HG03575 (cell line): ENCODE results near the gene WDR48.
A peak's percentile ranks its signal among the peaks of the same experiment; 100 is the strongest.
"Not testable (repeated sequence)": the region's sequence is repeated elsewhere in the genome, so short reads cannot be mapped to it uniquely, and the experiment has no call there.

Experiments used
- ATAC-seq: cut with Tn5 transposase; IDR thresholded peaks from one replicate; pipeline ENCODE4 v1.9.1; 2021; ENCODE audit not compliant: unreplicated experiment, insufficient number of reproducible peaks, low FRiP score; ENCODE audit errors: extremely low read depth

WDR48 gene

GRCh38 chr3:39061228-39061627 lies 9.4 kb downstream of the WDR48 start:
- not testable (repeated sequence) for ATAC-seq

DNA sequence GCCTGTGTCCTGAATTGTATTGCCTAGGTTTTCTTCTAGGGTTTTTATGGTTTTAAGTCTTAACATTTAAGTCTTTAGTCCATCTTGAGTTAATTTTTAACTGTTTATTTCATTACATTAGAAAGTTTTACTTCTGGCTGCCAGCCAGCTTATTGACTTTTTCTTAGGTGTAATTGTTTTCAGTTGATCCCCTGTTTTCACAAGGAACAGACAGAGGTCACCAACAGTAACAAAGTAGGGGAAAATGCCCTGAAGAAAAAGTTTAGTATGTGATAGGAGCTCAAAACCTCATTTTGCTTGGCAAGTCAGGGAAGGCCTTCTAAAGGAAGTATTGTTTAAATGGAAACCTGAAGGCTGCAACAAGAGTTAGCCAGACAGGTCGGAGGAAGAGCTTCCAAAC lies 10.4 kb downstream of the WDR48 start:
- ATAC-seq = no peak

GRCh38 chr3:39063143-39063542 lies 11.3 kb downstream of the WDR48 start:
- ATAC-seq = no peak

DNA sequence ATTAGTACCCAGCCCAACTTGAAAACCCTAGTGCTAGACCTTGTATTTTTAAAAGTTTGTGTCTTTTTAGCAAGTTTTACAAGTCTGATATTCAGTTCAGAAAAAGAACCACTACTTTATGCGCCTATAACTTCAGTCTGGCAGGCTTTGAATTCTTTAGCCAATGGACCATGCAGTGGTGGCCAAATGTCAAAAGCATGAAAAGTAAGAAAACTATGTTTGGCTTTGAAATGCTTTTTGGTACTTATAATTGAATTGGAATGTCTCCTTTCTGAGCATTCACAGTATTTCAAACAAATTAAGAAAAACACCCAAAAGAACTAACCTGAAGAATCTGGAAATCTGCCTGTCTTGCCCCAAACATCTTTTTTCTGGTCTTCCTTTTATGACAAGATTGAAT lies 12.8 kb downstream of the WDR48 start:
- no peak for ATAC-seq

DNA sequence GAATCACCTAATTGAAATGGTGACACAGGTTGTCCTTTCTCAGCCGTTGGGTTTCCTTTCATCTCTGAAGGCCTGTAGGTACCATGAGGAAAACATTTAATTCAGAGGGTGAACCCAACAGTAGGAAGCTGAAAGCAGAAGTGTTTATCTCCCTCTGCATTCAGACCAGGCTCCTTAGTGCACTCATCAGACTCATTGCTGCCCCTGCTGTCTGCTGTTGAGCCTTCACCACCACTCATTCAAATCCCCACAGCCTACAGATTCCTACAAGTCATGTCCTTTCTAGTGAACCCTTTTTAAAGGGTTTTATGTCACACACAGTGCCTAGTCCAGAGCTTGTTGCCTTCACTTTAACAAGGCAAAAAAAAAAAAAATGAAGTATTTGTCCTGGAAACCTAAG lies 13.4 kb downstream of the WDR48 start:
- peak; percentile 89 for ATAC-seq

- no peak for ATAC-seq
Measured at GRCh38 chr3:39067286-39067685, 15.5 kb downstream of the WDR48 start.

DNA sequence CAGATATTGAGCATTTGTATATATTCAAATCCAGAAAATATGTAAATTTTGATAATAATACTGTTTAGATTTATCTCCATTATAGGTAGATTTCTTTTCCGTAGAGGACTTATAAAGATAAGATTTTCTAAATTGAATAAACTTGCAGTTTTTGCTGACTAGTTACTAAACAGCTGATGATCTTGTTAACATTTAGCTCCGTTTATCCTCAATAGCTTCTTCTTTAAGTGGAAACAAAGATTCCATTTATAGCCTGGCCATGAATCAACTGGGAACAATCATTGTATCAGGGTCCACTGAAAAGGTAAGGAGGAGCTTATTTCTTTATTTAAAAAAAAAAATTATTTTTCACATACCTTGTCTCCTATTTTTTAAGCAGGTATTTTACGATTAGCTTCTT lies 16.7 kb downstream of the WDR48 start:
- no peak for ATAC-seq

GRCh38 chr3:39075910-39076309 lies 24.1 kb downstream of the WDR48 start:
- ATAC-seq = no peak

DNA sequence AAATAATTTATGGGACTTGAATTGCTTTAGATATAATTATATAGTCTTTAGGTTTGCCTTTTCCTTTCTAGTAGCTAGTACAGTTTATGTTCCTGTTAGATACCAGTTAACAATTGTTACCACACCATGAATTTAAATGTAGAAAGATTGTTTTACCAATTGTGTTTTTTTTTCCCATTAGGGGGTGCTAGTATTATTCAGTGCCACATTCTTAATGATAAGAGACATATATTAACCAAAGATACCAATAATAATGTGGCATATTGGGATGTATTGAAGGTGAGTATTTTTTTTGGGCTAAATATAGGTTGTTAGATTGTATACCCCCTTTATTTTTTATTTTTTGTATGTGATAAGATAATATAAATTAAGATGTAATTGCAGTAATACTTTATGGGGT lies 27.7 kb downstream of the WDR48 start:
- ATAC-seq = no peak

DNA sequence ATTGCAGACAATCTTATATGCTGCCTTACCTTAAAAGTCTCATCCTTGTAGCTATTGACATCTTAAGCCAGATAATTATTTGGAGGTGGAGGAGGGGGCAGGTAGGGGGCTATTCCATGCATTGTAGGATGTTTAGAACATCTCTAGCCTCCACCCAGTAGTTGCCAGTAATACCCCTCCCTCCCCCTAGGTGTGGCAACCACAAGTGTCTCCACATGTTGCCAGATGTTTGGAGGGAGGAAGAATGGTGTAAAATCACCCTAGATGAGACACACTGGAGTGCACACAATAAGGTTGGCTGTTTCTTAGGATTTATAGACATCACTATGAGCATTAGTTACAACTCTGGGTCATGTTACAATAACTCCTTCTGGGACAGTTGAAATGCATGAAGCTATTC lies 28.2 kb downstream of the WDR48 start:
- no peak for ATAC-seq

DNA sequence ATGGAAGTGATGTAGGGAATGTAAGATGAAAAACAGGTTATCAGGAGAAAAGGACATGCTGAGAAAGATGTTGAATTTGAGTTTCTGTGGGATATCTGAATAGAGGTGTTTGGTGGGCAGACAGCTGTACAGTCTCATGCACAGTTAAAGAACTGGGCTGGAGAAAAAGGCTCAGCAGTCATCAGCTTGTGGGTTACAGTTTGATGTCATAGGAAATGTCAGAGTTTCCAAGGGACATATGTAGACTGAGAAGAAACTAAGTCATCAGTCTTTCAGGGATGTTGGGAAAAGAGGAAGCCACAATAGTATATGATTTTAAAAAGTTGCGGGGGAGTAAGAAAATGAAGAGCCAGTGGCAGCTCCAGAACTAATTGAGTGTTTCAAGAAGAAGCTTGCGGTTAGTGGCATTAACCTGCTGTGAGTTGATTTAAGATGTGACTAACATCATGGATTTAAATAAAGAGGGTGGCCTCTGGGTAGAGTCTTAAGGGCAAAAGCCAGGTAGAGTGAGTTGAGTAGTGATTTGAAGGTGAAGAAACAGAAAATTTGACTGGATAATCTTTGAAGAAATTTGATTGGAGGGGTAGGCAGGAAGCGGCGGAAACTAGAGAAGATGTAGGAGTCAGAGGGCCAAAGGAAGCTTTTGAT lies 31.0 kb downstream of the WDR48 start:
- no peak for ATAC-seq

DNA sequence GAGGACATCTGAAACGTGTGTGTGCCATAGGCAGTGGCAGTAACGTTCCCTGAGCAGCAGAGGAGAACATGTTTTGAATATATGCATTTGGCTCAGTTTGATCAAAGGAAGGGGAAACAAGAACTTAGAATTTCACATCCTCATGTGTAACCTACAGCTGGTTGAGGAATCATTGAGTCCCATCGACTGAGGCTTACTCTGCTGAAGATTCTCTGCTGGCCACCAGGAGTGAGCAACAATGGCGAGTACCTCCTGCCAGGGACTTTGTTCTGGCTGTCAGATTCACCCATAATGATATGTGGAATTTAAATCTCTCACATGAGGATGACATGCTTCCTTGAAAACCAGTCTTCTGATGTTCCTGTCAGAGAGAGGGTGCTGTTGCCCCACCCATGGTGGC lies 34.3 kb downstream of the WDR48 start:
- ATAC-seq = no peak

DNA sequence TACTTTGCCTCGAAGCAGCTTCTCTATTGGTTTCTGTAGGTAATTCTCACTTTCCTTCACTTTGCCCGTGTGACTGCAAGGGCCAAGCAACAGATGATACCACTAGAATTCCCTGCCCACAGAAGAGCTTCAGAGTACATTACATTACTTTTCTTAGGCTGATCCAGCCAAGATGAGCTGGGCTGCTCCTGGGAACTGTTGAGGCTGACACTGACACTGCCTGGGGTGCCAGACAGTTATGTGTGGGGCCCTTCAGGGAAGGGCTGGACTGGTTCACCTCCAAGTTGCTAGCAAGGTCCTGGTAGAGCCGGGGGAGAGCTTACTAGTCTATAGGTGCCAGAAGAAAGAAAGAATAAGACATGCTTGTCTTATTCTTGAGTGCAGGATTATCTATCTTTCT lies 36.6 kb downstream of the WDR48 start:
- no peak for ATAC-seq

GRCh38 chr3:39088889-39089288 lies 37.1 kb downstream of the WDR48 start:
- no peak for ATAC-seq

DNA sequence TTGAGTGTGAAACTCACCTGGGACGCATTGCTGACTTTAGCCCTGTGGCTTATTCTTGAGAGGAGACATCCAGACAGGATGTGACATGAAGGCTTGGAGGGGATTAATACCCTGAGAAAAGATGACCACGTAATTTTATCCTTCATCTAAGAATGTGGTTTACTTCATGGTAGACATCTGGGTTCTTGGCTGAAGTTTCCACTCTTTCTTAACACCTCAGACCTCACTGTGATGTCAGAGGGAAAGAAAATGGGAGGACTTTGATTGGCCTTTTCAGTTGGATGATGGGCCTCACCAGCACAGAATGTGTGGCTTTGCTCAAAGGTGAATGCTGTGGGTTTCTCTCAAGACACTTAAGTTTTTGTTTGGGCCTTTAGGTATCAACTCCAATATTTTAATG lies 39.1 kb downstream of the WDR48 start:
- ATAC-seq = no peak

GRCh38 chr3:39094851-39095677 lies 43.2 kb downstream of the WDR48 start:
- no peak for ATAC-seq

- ATAC-seq = no peak
Measured at GRCh38 chr3:39095778-39096177, 44.0 kb downstream of the WDR48 start.

GRCh38 chr3:39096775-39097174 lies 45.0 kb downstream of the WDR48 start:
- ATAC-seq = no peak

DNA sequence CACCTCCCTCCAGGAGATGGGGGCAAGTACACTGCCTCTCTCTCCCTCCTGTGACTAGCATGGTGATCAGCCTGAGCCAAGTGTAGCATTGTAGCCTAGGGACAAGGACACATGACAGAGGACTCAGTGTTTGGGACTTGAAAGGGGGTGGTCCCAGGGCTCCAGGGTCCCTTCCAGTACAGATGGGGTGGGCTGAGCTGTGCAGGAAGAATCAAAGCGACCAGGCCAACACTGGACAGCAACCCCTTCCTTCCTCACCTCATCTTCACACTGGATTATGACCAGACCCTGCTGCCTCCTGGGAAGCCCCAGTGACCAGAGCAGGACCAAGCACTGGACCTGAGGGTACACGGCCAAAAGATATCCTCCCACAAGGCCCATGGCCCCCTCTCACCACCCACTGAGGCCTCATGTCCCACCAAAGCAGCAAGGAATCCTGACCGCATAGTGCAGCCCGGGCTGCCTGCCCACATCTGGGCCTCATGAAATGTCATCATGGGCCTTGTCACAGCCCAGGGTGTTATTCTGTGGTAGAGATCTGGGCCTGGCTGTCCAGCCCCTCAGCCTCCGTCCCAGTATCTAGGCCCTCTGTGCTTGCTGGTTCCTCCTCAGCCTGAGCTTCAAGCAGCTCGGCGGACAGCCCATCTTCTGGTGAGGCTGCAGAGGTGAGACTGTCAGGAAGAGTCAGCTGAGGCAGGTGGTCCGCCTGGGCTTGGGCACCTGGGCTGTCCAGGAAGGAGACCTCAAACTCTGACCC lies 46.1 kb downstream of the WDR48 start:
- ATAC-seq = no peak

- ATAC-seq = no peak
Measured at GRCh38 chr3:39098473-39099000, 46.7 kb downstream of the WDR48 start.
